HG03469 (cell line): ENCODE data around the gene FOSL2.

Experiments
- ATAC-seq: cut with Tn5 transposase; IDR thresholded peaks from one replicate; pipeline ENCODE4 v1.9.1; 2021; ENCODE audit warnings: mild to moderate bottlenecking, moderate library complexity, moderate number of reproducible peaks; ENCODE audit not compliant: unreplicated experiment

FOSL2 gene

GRCh38 chr2:28447086-28447485 lies 54.4 kb downstream of the FOSL2 start:
- no peak for ATAC-seq

- no peak for ATAC-seq
These were observed 55.5 kb downstream of the FOSL2 start for GRCh38 chr2:28447943-28448792.

GRCh38 chr2:28448793-28449100 lies 56.1 kb downstream of the FOSL2 start:
- no peak for ATAC-seq

GRCh38 chr2:28449126-28449487 lies 56.4 kb downstream of the FOSL2 start:
- no peak for ATAC-seq

GRCh38 chr2:28449488-28450395 lies 57.1 kb downstream of the FOSL2 start:
- ATAC-seq, result no peak

- ATAC-seq, result no peak
These were observed 58.4 kb downstream of the FOSL2 start for GRCh38 chr2:28450901-28451565.

- ATAC-seq, result no peak
These were observed 59.3 kb downstream of the FOSL2 start for GRCh38 chr2:28451793-28452533.

- ATAC-seq, result no peak
These were observed 60.0 kb downstream of the FOSL2 start for GRCh38 chr2:28452534-28453081.

GRCh38 chr2:28453396-28453795 lies 60.7 kb downstream of the FOSL2 start:
- no peak for ATAC-seq

- ATAC-seq, result no peak
These were observed 61.6 kb downstream of the FOSL2 start for GRCh38 chr2:28454016-28454930.

GRCh38 chr2:28457237-28457636 lies 64.6 kb downstream of the FOSL2 start:
- no peak for ATAC-seq

GRCh38 chr2:28461056-28461455 lies 68.4 kb downstream of the FOSL2 start:
- ATAC-seq, result no peak

GRCh38 chr2:28462122-28462521 lies 69.5 kb downstream of the FOSL2 start:
- no peak for ATAC-seq

GRCh38 chr2:28463211-28463816 lies 70.7 kb downstream of the FOSL2 start:
- ATAC-seq, result no peak

- ATAC-seq, result no peak
These were observed 71.2 kb downstream of the FOSL2 start for GRCh38 chr2:28463893-28464292.

GRCh38 chr2:28465148-28465885 lies 72.7 kb downstream of the FOSL2 start:
- ATAC-seq, result no peak
